ENCODE results near the gene ARL13A. TPM values are rescaled to one million over a fixed set of nuclear protein-coding genes. Genes with fewer than 3 reads are reported as not detected.

Gene ARL13A
- total and polyA plus RNA-seq, 2 of the 8 experiments (the other 6 are each of a cell fraction or from before 2014, with no cell fraction given) = not detected

DNA sequence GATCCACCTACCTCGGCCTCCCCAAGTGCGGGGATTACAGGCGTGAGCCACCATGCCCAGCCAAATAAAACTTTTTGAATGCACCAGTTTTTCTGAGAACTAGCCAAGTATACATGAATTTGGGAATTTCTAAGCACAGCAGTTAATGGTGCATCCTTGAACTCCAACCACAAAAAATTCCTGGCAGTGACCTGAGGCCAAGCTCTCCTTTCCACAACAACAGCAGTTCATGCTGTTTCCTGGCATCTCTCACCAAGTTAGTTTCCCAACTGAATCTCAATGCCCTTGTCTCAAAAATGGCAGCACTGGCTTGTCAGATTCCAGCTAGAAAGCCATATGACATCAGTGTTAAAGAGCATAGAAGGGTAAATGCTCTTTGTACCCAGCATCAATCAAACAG is 24.9 kb upstream of the ARL13A start (continued):
- no peak for TF ChIP-seq GABPA (IDR thresholded peaks at IDR 0.05; ENCODE audit: borderline replicate concordance, insufficient read depth, low read length)
- no peak for TF ChIP-seq SIX5 (IDR thresholded peaks at IDR 0.05; ENCODE audit: low read depth, low read length)

Data from H1 (cell line).